EL (cell line): Measurements from ENCODE around the gene NXN.
A peak's percentile ranks its signal among the peaks of the same experiment; 100 is the strongest.
"Not testable (repeated sequence)": the region's sequence is repeated elsewhere in the genome, so short reads cannot be mapped to it uniquely, and the experiment has no call there.

Source experiments
- DNase-seq: peaks from one replicate; pipeline ENCODE4 v3.0.0-alpha.2; 2016

NXN gene

DNA sequence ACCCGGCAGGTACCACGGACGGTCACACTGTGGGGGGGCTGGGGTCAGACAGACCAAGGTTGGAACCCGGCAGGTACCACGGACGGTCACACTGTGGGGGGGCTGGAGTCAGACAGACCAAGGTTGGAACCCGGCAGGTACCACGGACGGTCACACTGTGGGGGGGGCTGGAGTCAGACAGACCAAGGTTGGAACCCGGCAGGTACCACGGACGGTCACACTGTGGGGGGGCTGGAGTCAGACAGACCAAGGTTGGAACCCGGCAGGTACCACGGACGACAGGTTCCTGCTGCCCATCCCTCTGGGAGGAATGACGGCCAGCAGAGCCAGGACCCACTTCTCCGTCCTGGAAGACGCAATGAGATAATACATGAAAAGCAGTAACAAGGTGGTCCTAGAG, 27.0 kb downstream of the NXN start:
- DNase-seq, result not testable (repeated sequence)

DNA sequence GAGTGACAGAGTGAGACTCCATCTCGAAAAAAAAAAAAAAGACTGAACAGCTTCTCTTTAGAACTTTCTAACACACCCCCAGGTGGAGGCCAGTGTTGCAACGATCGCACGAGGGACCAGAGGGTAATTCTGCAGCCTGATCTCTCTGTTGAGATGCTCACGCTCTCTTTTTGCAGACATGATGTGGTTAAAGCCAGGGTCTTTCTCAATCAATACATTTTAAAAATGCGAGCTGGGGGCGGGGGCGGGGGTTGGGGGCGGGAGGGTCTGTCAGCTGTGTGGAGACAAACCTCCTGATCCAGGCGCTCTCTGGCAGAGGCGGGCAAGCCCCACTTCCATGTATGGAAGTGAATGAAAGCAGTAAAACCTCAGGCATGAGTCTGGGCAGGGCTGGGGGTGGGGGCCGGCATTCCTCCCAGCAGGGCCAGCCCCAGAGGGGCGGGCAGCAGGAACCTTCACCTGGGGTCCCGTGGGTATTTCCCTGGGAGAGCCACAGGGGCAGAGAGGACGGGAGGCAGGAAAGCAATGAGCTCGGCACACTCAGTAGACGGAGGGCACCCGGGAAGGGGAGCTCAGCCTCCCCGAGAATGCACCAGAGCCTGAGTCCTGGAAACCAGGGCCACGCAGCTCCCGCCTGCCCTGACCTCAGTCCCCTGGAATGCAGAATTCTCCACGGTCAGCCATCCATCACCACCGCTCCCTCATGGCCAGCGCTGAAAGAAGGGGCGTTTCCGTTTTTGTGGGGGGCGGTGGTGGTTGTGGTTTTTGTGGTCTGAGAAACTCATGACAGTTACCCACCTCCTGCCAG, 28.0 kb downstream of the NXN start:
- peak; percentile 98 for DNase-seq

DNA sequence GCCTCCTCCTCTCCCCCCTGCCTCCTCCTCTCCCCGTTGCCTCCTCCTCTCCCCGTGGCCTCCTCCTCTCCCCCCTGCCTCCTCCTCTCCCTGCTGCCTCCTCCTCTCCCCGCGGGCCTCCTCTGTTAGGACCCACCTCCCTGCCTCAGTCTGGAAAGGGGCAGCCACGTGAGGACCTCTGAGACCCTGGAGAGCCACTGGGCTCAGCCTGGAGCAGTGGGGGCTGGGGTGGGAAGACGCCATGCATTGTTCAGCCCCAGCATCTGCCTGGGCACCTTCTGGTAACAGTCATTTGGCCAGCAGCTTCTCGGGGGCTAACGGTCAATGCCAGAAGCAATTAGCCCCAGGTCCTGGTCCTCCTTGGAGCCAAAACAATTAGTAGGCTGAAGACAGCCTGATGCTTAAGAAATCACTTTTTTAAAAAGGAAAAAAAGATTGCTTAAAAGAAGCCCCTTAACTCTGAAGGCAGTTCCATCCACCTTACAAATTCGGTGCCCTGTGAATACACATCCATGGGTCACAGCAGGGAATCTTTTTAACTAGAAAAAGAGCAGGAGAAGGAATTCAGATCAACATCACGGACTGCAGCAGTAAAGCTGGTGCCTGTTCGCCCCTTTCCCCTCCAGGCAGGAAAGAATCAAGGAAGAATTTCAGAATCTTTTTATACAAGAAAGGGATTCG, 29.8 kb downstream of the NXN start:
- DNase-seq, result no peak

DNA sequence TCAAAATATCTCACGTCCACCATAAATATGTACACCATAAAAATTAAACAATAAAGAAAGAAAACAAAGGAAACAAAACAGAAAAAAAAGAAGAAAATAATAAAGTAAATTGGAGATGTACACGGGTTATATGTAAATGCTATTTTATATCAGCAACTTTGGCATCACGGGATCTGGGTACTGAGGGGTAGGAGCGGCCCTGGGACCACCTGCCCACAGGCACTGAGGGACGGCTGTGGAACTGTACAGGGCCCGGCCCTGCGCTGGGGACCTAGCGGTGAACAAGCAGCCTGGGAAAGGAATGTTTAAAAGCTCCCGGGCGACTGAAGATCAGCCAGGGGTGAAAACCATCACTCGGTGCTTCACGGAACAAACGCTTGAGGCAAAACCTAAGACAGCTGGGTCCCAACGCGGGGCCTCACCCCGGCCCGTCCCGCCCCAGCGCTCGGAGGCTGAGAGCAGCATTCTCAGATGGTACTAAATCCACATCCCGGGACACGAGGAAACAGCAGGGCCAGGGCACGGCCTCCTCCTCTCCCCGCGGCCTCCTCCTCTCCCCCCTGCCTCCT, 31.2 kb downstream of the NXN start:
- peak; percentile 69 for DNase-seq

DNA sequence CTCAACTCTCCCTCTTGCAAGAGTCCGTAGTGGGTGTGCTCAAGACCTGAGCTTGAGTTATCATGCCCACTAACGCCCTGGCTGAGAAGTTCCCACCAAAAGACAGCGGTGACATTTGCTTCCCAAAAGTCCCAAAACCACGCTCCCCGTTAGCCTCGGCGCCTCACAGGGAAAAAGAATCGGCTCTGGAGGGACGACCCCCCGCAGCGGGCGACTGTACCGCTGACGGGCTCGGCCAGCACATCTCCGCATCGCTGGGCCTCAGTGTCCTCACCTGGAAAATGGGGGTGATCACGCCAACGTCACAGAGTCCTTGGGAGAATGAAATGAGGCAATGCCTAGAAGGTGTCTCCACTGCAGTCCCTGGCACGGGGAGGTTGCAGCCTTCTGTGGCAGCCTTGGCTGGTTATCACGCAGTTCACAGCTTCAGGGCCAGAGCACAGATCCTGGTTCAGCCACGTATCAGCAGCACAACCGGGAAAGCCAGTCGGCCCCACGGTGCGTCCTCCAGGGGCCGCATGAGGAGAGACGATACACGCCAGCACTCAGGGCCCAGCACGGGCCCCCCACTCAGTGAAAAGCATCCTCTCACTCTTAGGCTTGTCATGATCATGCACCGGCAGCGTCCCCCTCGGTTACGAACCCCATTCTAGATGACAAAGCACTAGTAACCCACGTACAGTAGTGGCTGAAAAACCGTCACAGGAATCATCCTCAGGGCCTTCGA, 32.9 kb downstream of the NXN start:
- DNase-seq, result no peak

DNA sequence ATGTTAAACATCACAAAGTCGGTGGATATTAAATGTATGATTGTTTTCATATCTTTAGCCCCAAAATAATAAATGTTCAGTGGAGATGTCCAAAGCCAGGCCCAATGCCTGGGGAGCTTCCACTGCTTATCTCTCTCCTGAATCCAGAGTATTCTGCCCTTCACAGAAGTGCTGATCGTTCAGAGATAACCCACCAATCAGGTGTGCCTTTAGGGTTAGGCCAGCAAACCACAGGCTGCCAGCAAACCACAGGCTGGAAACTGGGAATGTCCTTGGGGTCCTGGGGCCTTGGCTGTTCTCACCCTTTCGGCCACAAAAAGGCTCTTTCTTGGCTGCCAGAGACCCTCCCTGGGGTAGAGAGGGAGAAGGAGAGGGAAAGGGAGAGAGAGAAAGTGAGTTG, 33.9 kb downstream of the NXN start:
- no peak for DNase-seq

DNA sequence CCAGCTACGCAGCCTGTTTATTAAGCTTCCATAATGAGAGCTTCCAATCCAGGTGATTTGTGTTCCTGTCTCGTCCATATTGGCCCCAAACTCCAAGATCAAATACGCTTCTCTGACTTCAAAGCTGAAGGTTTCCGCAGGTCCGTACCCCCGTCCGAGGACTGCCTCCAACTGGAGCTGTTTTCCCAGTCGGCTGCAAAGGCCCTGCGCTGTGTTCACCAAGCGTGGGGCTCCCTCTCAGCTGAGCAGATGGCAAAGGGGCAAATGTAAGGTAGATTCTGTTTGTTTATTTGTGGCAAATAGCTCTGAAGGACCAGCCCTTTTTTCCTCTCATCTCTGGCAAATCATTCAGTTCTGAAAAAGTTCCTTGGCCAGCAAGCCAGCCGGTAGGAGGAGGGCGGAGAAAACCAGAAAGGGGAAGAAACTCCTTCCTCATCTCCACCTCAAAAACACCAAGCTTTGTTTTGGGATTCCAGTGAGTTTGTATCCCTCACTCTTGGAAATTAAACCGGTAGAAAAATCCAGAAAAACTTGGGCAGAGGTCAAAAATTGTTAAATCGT, 35.2 kb downstream of the NXN start:
- no peak for DNase-seq

DNA sequence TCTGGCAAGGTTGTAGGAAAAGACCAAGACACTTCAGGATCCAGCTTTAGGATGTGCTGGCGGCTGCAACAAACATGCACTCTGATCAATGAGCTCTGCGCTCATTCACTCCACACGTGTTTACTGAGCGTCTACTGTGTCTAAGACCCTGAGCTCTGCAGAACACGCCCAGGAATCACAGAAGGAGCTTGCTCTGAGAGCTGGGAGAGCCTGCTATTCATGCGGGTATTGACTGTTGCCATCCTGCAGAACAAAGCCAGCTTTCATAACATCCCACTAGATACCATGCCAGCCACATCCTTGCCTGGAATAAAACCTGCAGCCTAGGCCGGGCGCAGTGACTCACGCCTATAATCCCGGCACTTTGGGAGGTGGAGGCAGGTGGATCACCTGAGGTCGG, 44.1 kb downstream of the NXN start:
- no peak for DNase-seq

DNA sequence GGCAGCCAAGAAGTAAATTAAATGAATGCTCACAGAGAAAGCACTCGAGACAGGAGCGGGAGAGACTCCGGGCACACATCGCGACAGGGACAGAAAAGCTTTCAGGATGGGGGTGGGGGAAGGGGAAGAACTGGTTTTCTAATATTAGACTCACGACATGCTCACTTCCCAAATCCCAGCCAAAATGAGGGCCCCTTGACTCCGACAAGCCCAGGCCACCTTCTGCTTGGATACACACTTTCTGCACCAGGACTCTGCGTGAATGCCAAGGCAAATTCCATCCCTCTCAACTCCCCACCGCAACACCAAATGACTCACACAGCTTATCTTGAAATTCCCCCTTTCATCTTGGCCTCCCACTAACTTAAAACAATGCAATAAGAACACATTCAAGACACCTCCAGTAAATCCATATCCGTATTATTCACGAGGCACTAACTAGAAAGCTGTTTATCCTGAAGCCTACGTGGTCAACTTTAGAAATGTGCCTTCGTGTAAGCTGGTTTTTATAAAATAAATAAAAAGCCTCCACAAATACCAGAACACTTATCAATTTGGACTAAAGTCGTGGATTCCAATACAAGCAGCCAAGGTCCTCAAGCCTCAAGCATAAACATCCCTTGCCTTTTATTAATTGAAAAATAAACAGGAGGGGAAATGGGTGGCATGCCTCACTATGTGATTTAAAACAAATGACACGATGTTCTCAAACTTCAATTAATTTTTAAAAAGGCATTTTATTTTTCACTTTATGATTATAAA, 46.1 kb downstream of the NXN start:
- DNase-seq, result peak; percentile 98

DNA sequence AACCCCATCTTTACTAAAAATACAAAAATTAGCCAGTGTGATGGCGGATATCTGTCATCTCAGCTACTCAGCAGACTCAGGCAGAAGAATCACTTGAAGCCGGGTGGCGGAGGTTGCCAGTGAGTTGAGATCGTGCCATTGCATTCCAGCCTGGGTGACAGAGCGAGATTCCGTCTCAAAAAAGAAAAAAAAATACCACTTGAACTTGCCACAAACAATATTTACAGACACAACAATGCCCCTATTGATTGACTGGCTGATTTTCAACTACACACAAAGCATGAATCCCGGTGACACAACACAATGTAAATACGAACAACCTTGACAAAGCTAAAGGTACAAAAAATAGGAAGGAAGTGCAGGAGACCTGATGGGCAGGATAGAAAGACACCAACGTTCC, 49.3 kb downstream of the NXN start:
- no peak for DNase-seq

DNA sequence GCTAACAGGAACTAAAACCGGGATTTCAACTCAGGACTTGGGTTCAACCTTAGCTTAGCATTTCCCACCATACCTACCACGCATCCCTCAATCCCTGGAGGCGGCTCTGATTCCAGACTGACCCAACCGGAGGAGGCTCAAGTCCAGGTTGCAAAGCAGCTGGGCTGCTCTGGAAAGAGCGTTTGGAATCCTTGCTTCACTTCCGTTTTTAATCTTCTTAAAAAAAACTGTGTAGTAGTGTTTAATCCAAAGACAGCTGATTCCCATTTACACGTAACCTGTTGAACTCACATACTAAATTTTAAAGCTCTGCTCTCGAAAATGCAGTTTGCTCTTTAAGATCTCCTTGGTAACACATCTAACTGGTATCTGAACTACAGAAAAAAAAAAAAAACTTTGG, 50.0 kb downstream of the NXN start:
- no peak for DNase-seq

DNA sequence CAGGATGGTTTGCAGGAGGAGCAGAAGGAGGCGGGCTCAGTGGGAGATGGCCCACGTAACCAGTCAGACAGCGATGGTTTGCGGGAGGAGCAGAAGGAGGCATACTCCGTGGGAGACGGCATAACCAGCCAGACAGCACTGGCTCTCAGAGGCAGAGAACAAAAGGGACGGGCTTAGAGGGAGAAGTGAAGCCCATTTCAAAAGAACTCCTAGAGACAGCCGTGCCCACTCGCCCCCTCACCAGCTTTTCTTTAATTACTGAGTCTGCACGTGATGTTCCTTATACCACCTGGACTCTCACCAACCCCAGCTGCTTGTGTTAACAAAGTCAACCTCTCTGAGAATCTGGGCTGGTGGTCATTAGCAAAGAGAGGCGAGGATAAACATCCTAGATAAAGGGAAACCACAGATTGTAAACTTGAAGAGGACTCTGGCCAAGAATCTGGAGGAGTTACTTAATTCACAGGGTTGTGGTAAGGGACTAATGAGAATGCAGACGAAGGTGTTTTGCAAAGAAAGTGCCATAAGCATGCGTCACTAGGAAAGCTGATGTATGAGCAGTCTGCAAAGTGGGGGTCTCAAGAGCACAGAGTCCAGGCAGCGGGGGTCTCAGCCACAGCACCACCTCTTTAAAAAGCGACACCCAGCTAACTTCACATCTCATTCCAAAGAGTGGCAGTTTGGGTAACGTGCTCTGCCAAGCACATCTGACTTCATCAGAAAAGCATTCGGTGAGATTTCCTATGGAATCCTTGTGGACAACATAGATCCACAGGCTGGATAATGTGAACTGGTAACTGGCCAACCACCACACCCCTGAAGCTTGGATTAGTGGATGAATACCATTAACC, 51.7 kb downstream of the NXN start:
- peak; percentile 98 for DNase-seq

DNA sequence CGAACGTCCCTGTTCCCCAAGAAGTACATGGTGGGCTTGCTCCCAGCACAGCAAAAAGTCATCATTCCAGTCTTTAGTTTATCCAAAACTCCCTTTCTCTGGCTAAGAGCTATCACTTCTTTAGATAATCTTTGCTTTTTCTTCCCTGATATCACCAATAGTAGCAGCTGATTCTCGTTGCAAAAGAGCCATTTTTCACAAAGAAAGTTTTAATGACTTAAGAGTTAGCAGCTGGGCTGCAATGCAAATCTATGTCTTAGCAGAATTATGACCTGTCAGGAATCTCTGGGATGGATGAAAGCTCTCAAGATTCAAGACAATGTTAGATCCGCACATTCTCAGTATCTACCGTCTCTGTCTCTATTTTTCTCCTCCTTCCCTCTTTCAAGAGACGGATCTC, 53.8 kb downstream of the NXN start:
- DNase-seq, result no peak

DNA sequence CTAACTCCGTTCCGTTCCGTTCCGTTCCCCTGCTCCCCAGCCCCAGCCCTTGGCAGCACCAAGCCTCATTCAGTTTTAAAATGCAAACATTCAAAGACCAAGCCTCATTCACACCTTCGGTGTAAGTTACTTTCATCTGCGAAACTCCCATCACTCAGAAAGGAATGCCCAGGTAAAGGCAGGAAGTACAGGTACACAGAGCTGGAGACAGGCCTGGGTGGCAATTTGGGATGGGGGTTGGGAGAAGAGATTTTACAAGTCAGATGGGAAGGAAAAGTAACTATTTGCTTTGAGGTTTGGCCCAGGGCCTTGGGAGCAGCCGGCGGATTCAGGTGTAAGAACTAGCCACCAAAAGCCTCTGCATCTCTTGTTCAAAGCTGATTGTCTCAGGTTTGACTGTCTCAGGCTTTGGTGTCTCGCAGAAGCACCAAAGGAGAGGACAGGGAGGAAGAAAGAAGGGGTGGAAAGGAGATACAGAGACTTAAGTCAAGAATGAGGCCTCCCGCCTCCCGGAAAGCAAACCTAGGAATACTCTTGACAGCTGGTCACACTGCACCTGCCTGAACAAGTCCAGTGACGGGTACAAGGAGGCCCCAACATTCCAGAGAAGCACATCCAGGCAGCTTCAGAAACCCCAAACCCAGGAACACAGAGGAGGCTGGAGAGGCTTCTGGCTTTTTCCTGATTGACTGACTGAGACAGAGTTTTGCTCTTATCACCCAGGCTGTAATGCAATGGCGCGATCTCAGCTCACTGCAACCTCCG, 54.7 kb downstream of the NXN start:
- DNase-seq, result no peak

DNA sequence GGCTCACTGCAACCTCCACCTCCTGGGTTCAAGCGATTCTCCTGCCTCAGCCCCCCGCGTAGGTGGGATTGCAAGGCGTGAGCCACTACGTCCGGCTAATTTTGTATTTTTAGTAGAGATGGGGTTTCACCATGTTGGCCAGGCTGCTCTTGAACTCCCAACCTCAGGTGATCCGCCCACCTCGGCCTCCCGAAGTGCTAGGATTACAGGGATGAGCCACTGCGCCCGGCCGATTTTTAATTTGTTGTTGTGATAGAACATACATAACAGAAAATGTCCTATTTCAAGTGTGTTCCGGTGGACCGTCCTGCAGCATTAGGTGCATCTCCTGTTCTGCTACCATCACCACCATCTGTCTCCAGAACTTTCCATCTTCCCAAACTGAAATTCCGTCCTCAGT, 55.3 kb downstream of the NXN start:
- not testable (repeated sequence) for DNase-seq

DNA sequence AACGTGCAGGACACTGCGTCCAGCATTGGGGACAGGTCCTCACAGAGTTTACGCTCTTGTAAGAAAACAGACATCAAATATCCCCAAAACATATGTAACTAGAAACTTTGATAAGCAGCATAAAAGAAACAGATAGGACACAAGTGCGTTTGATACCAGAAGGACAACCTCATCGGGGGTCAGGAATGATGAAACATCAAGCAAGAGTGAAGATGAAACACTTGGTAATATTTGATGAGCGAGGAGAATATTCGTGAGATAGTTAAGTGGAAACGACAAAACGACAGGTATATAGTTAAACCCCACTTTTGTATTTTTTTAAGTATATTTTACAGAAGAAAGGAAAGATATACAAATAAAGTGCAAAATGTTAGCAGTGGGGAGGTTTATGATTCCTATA, 55.9 kb downstream of the NXN start:
- DNase-seq, result no peak

DNA sequence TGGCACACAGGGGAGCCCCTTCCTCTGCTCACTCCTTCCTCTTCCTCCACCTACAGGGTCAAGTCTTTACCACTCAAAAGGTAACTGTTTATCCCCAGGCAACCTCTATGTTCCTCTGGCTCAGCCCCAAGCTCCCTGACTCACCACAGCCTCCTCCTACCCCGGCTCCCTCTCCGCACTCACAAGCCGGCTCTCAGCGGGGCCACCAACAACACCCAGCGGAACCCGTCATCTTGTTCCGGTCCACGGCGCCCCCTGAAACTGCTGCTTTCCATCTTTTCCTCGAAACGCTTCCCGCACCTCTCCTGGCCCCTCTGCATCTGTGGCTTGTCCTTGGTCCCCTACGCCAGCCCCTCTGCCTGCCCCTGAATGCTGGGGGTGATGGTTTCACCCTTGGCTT, 58.4 kb downstream of the NXN start:
- no peak for DNase-seq

DNA sequence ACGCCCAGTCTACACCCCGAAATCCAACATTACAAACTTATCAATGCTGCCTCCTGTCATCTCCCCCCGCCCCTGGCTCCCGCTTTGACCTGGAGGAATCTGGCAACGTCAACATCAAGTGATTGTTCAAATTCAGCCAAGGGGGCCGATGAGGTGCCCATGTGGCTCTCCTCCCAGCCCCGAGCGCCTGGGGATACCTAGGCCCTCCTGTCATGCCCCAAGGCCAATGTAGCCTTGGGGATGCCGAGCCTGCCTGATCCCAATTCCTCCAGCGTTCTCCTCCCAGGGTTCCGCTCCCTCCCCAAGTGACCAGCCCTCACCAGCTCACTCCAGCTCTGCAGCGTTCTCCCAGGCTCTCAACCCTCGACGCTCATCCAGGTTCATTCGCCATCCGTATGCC, 59.4 kb downstream of the NXN start:
- no peak for DNase-seq

DNA sequence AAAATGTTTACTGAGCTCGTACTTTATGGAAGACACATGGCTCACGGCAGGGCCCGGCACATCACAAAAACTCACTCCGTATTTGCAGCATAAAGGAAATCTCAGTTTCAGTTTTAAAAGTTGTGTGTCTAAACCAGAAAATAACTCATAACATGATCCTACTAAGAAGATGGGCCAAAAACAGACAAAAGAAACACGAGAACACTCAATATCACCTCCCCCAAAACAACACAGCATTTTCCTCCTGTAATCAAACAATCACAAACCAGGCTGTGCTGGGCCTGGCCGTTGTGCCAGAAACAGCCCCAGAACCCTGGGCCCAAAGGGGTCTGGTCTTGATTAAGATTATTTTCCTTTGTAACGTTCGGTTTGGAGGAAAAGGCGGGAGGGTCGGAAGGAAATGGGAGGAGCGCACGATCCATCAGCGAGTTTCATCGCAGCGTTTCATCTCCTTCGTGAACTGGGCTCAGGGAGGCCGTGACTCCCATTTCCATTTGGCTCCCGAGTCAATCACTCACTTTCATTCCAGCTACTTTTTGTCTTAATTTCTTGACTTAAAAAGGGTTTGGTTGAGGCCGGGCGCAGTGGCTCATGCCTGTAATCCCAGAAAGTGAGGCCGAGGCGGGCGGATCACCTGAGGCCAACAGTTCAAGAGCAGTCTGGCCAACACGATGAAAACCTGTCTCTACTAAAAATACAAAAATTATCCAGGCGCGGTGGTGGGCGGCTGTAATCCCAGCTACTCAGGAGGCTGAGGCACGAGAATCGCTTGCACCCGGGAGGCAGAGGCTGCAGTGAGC, 61.4 kb downstream of the NXN start:
- DNase-seq, result no peak

DNA sequence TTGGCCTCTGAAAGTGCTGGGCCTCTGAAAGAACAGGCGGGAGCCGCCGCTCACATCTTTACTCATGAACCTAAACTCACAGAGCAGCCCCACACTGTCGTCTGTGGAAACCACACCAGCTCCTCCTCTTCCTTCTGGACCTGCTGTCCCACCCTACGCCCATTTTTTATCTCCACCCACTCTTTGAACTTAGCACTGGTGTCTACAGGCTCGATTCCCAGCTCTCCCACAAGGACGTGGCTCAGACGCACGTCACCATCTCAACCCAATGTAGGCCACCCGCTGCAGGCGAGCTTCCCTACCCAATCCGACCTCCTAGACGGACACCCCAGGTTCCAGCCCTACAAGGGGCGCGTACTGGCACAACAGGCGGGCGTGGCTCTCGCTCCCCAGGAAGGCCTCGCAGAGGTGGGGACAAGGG, 62.2 kb downstream of the NXN start:
- DNase-seq, result peak; percentile 25
